Stimulated activated effector memory CD8-positive, alpha-beta T cell treated with anti-CD3 and anti-CD28 coated beads, Interleukin-12 subunit alpha, Interleukin-12 subunit beta, amount 100 ng/mL, for 72 hours (primary cell): ENCODE results near the gene SOD1.

Source experiments
- ATAC-seq: fragments of 150-1000 bp; cut with Tn5 transposase; 2 replicates; pipeline ENCODE4 v1.10.0; 2021
- DNase-seq, 2 donors: peaks; one replicate each; pipeline ENCODE4 v3.0.0; 2021 to 2022; ENCODE audit warnings: low spot score in 2 of 2
- H3K27ac Mint-ChIP-seq: one replicate; pipeline ENCODE4 v1.8.0; 2022; ENCODE audit warnings: mild to moderate bottlenecking, mixed read lengths
- H3K36me3 Mint-ChIP-seq: one replicate; pipeline ENCODE4 v1.8.0; 2022; ENCODE audit warnings: mild to moderate bottlenecking, mixed read lengths
- H3K4me1 Mint-ChIP-seq: one replicate; pipeline ENCODE4 v1.8.0; 2022; ENCODE audit warnings: mixed read lengths
- H3K4me3 Mint-ChIP-seq: one replicate; pipeline ENCODE4 v1.8.0; 2022; ENCODE audit warnings: mild to moderate bottlenecking, mixed read lengths
- H3K9me3 Mint-ChIP-seq: one replicate; pipeline ENCODE4 v1.8.0; 2022; ENCODE audit warnings: mixed read lengths

SOD1 gene

GRCh38 chr21:31686272-31686915 is 26.9 kb downstream of the SOD1 start:
- Mint-ChIP-seq H3K27ac (no peak overlapping the region), H3K4me1 (no peaks in the 10 kb centered on the region), H3K4me3 (no peak overlapping the region), H3K36me3 (peaks cover 100% of the 10 kb centered on the region), H3K9me3 (no peaks in the 10 kb centered on the region)
- DNase-seq (no peak), ATAC-seq (no peak)

- H3K36me3 Mint-ChIP-seq: peaks cover 100% of the 10 kb centered on the region
- H3K27ac Mint-ChIP-seq: no peak overlapping the region
Measured at GRCh38 chr21:31687108-31687507, 27.6 kb downstream of the SOD1 start.

GRCh38 chr21:31688603-31689368 is 29.3 kb downstream of the SOD1 start:
- H3K27ac Mint-ChIP-seq: no peak overlapping the region
- H3K4me1 Mint-ChIP-seq: no peaks in the 10 kb centered on the region
- ATAC-seq: no peak
- peaks cover 100% of the 10 kb centered on the region for H3K36me3 Mint-ChIP-seq
- no peaks in the 10 kb centered on the region for H3K9me3 Mint-ChIP-seq
- H3K4me3 Mint-ChIP-seq: no peak overlapping the region
- DNase-seq: no peak

More at GRCh38 chr21:31687108-31687507, 27.6 kb downstream of the SOD1 start:
- DNase-seq (no peak), ATAC-seq (no peak)
- no peaks in the 10 kb centered on the region for H3K9me3 Mint-ChIP-seq
- no peak overlapping the region for H3K4me3 Mint-ChIP-seq
- no peaks in the 10 kb centered on the region for H3K4me1 Mint-ChIP-seq

GRCh38 chr21:31693222-31693621 is 33.7 kb downstream of the SOD1 start:
- Mint-ChIP-seq H3K27ac (no peak overlapping the region), H3K4me3 (no peak overlapping the region), H3K9me3 (no peaks in the 10 kb centered on the region), H3K4me1 (no peaks in the 10 kb centered on the region), H3K36me3 (peaks cover 100% of the 10 kb centered on the region)
- no peak for DNase-seq
- no peak for ATAC-seq

- DNase-seq: no peak
- Mint-ChIP-seq H3K27ac (no peak overlapping the region), H3K4me1 (no peaks in the 10 kb centered on the region), H3K36me3 (peaks cover 100% of the 10 kb centered on the region), H3K4me3 (no peak overlapping the region), H3K9me3 (no peaks in the 10 kb centered on the region)
- ATAC-seq: no peak
Measured at GRCh38 chr21:31696424-31696823, 36.9 kb downstream of the SOD1 start.

GRCh38 chr21:31698461-31698860 is 39.0 kb downstream of the SOD1 start:
- no peak for ATAC-seq
- H3K9me3 Mint-ChIP-seq: no peaks in the 10 kb centered on the region
- peaks cover 100% of the 10 kb centered on the region for H3K36me3 Mint-ChIP-seq
- H3K4me3 Mint-ChIP-seq: no peak overlapping the region
- no peak for DNase-seq
- no peak overlapping the region for H3K27ac Mint-ChIP-seq
- H3K4me1 Mint-ChIP-seq: no peaks in the 10 kb centered on the region

GRCh38 chr21:31700040-31700439 is 40.5 kb downstream of the SOD1 start:
- Mint-ChIP-seq H3K4me3 (no peak overlapping the region), H3K27ac (no peak overlapping the region), H3K36me3 (peaks cover 93% of the 10 kb centered on the region), H3K4me1 (peaks cover 4% of the 10 kb centered on the region), H3K9me3 (no peaks in the 10 kb centered on the region)
- DNase-seq (no peak), ATAC-seq (no peak)

- Mint-ChIP-seq H3K4me1 (peaks cover 53% of the 10 kb centered on the region), H3K9me3 (no peaks in the 10 kb centered on the region), H3K4me3 (no peak overlapping the region), H3K36me3 (peaks cover 42% of the 10 kb centered on the region), H3K27ac (peak overlapping the region; percentile 17)
- no peak for DNase-seq
- no peak for ATAC-seq
Measured at GRCh38 chr21:31706562-31706961, 47.1 kb downstream of the SOD1 start.

GRCh38 chr21:31707499-31707898 is 48.0 kb downstream of the SOD1 start:
- Mint-ChIP-seq H3K4me3 (no peak overlapping the region), H3K9me3 (no peaks in the 10 kb centered on the region), H3K36me3 (peaks cover 33% of the 10 kb centered on the region), H3K4me1 (peaks cover 58% of the 10 kb centered on the region), H3K27ac (peak overlapping the region; percentile 37)
- DNase-seq (no peak), ATAC-seq (no peak)

GRCh38 chr21:31708541-31708940 is 49.0 kb downstream of the SOD1 start:
- ATAC-seq (no peak), DNase-seq (no peak)
- Mint-ChIP-seq H3K9me3 (no peaks in the 10 kb centered on the region), H3K4me3 (no peak overlapping the region), H3K4me1 (peaks cover 65% of the 10 kb centered on the region), H3K27ac (no peak overlapping the region), H3K36me3 (peaks cover 22% of the 10 kb centered on the region)

- Mint-ChIP-seq H3K4me3 (no peak overlapping the region), H3K4me1 (peaks cover 77% of the 10 kb centered on the region), H3K36me3 (peaks cover 9% of the 10 kb centered on the region), H3K9me3 (no peaks in the 10 kb centered on the region), H3K27ac (no peak overlapping the region)
- DNase-seq (no peak), ATAC-seq (no peak)
Measured at GRCh38 chr21:31710586-31710985, 51.1 kb downstream of the SOD1 start.

- Mint-ChIP-seq H3K9me3 (no peaks in the 10 kb centered on the region), H3K4me1 (peaks cover 74% of the 10 kb centered on the region), H3K36me3 (peaks cover 6% of the 10 kb centered on the region), H3K27ac (no peak overlapping the region), H3K4me3 (no peak overlapping the region)
- DNase-seq: no peak
- ATAC-seq: no peak
Measured at GRCh38 chr21:31711326-31711725, 51.8 kb downstream of the SOD1 start.

GRCh38 chr21:31711745-31712285 is 52.3 kb downstream of the SOD1 start:
- Mint-ChIP-seq H3K4me3 (no peak overlapping the region), H3K36me3 (peaks cover 6% of the 10 kb centered on the region), H3K9me3 (no peaks in the 10 kb centered on the region), H3K27ac (no peak overlapping the region), H3K4me1 (peaks cover 70% of the 10 kb centered on the region)
- no peak for ATAC-seq
- DNase-seq: no peak

- ATAC-seq (no peak), DNase-seq (no peak)
- no peak overlapping the region for H3K4me3 Mint-ChIP-seq
- H3K4me1 Mint-ChIP-seq: peaks cover 63% of the 10 kb centered on the region
- no peaks in the 10 kb centered on the region for H3K9me3 Mint-ChIP-seq
- H3K36me3 Mint-ChIP-seq: peaks cover under 1% of the 10 kb centered on the region
- no peak overlapping the region for H3K27ac Mint-ChIP-seq
Measured at GRCh38 chr21:31713115-31713514, 53.6 kb downstream of the SOD1 start.

- H3K36me3 Mint-ChIP-seq: no peaks in the 10 kb centered on the region
- peaks cover 61% of the 10 kb centered on the region for H3K4me1 Mint-ChIP-seq
- H3K9me3 Mint-ChIP-seq: no peaks in the 10 kb centered on the region
- peak; percentile 97 for ATAC-seq
- H3K27ac Mint-ChIP-seq: peak overlapping the region; percentile 89
- peak overlapping the region; percentile 41 for H3K4me3 Mint-ChIP-seq
- DNase-seq: no peak
Measured at GRCh38 chr21:31713973-31714740, 54.7 kb downstream of the SOD1 start.
